NCI-H1048 (cell line): ENCODE results near the gene UPF1.

Experiments used
- DNase-seq: peaks from one replicate; lab custom pipeline; 2025; lab: John Stamatoyannopoulos, UW

UPF1 gene

GRCh38 chr19:18857223-18857622 is 25.5 kb downstream of the UPF1 start:
- DNase-seq = no peak

GRCh38 chr19:18858906-18859646 is 27.3 kb downstream of the UPF1 start:
- DNase-seq = no peak

DNA sequence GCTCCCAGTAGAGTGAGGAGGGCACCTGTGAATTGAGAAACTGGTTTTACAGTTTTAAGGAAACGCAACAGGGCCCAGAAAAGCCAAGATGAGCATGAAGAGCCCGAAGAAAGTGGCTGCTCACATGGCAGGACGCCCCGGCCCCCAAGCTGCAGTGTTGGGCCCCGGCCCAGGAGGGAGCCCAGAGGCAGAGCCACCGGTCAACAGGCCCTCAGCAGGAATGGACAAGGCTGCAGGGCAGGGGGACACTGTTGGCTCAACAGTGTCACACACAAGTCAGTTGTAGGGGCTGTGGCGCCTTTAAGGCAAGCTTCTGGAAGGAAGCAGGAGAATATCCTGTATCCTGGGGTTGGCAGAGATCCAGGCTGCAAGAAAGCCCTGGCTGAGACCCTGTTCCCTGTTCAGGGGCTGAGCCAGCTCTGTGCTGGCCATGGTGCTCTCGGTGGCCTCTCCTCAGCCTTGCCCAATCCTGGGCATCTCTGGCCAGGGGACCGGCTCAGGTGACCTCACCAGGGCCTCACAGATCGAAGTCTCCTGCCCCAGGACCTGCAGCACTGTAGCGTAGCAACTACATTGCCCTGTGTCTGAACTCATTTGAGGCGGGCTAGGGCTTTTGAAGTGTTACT is 28.0 kb downstream of the UPF1 start:
- no peak for DNase-seq

DNA sequence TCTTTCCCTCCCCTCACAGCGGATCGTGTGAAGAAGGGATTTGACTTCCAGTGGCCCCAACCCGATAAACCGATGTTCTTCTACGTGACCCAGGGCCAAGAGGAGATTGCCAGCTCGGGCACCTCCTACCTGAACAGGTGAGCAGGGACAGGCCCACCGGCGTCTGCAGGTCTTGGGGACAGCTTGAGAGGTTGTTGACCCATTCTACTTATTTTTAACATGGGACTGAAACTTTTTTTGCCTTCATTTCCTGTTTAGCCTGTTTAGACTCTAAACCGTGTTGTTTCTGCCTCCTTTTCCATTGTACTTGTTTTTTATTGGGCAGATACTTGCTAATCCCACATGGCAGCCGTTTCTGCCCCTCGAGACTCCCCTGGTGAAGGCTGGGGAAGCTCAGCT is 28.5 kb downstream of the UPF1 start:
- DNase-seq = no peak

DNA sequence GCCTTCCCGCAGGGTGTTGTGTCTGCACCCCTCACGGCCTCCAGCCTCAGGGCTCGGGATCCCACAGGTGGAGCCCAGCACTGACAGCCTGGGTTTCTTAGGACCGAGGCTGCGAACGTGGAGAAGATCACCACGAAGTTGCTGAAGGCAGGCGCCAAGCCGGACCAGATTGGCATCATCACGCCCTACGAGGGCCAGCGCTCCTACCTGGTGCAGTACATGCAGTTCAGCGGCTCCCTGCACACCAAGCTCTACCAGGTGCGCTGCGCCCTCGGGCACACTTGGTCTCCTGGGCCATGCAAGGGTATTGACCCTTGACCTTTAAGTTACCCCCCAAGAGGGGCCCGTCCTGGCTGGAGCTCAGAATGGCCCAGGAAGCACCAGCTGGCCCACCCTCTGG is 29.0 kb downstream of the UPF1 start:
- DNase-seq = no peak

- DNase-seq = no peak
These were observed 29.5 kb downstream of the UPF1 start for GRCh38 chr19:18861235-18861634.

DNA sequence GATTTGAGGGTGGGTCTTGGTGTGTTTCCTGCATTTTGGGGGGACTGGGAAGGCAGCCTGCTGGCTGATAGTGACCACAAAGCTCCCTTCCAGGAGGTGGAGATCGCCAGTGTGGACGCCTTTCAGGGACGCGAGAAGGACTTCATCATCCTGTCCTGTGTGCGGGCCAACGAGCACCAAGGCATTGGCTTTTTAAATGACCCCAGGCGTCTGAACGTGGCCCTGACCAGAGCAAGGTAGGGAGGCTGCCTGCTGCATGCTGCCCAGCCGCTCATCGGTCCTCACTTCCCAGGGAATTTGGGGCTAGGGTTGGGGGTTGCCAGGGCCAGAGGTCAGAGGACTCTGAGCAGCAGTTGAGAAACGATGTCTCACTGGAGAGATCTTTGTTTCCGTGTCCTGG is 30.2 kb downstream of the UPF1 start:
- no peak for DNase-seq

GRCh38 chr19:18862976-18863842 is 31.4 kb downstream of the UPF1 start:
- DNase-seq = no peak

- DNase-seq = no peak
These were observed 32.1 kb downstream of the UPF1 start for GRCh38 chr19:18863843-18864362.

- no peak for DNase-seq
These were observed 33.6 kb downstream of the UPF1 start for GRCh38 chr19:18865106-18865972.

DNA sequence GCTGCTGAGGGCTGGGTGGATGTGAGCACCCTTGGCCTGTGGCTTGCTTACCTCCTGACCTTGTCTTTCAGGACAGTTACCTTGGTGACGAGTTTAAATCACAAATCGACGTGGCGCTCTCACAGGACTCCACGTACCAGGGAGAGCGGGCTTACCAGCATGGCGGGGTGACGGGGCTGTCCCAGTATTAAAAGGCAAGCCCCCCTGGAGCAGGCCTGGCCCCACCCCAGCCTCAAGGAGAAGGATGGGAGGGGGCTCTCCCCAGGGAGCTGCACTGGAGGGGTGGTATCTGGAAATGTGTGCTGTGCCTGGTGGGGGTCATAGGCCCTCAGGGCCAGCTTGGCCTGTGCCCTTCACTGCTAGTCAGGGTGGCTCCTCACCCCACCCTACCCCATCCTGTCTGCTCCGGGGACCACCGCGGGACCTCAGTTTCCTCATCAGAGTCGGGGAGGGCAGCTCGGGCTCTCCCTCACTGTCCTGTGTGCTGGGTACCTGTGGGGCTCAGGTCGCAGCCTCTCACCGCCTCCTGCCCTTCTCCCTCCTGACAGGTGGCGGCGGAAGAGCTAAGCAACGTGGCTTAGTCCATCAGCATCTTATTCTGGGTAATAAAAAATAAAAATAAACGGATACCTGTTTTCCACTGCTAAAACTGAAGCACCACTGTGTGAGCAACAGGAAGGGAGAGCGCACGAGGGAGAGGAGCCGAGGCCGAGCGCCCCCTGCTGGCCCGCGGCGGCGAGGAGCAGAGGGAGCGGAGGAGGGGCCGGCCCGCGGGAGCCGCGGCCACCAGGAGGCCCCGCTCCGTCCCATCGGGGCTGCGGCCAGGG is 34.4 kb downstream of the UPF1 start:
- no peak for DNase-seq

- no peak for DNase-seq
These were observed 35.0 kb downstream of the UPF1 start for GRCh38 chr19:18866800-18867123.

DNA sequence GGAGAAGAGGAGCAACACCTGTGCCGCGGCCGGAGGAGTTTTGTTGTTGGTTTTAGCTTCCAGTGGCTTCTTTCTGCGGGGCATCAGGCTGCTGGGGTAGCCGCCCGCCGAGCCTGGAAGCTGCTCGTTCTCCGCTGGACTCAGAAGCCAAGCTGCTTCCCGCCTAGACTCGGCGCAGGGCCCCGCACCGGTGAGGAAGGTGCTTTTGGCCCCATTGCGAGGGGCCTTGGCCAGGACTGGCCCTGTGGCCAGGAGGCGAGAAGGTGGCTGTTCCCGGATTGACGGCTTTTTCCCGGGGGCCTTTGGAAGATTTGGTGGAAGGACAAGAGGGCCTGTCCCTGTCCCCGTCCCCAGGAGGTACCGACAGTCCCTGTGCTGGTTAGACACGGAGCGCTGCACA is 35.4 kb downstream of the UPF1 start:
- DNase-seq = no peak

DNA sequence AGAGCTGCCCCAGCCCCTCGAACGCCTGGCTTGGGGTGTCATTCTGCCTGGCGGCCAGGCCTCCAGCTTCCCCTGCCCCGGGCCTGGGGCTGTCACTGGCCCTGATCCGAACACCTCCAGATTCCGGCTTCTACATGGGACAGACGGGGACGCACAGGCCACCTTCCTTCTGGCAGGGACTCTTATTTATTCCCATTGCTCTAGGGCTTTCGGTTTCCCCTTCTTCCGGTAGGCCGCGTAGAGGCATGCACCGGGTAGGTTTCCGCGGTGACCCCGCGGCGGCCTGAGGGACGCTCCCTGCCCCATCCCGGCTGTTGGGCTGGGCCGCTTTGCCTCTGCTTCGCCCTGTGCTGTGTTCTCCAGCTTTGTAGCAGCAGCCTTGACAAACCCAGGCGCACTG is 36.0 kb downstream of the UPF1 start:
- DNase-seq = no peak

DNA sequence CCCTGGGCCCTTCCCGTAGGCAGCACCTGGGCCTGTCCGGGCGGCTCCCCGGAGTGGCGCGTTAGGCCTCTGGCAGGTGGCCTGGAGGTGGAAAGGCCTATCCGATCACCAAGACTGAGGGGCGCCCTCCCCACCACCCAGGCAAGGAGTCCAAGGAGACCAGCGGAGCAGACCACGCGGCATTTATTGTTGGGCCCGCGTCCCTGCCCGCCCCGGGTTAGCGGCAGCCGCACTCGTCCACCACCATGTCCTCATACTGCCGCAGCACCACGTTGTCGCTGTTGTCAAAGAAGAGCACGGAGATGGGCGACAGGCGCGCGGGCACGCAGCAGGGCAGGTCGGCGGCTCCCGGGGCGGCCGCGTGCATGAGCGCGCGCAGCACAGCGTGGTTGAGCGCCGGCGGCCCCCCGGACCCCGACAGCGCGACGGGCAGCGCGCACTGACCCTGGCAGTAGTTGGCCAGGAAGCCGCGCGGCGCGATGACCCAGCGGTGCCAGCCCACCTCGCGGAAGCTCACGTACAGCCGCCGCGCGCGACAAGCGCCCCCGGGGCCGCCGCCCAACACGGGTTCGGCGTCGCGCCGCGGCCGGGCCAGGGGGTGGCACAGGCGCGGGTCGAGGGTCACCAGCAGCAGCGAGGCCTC is 36.7 kb downstream of the UPF1 start:
- DNase-seq = no peak

DNA sequence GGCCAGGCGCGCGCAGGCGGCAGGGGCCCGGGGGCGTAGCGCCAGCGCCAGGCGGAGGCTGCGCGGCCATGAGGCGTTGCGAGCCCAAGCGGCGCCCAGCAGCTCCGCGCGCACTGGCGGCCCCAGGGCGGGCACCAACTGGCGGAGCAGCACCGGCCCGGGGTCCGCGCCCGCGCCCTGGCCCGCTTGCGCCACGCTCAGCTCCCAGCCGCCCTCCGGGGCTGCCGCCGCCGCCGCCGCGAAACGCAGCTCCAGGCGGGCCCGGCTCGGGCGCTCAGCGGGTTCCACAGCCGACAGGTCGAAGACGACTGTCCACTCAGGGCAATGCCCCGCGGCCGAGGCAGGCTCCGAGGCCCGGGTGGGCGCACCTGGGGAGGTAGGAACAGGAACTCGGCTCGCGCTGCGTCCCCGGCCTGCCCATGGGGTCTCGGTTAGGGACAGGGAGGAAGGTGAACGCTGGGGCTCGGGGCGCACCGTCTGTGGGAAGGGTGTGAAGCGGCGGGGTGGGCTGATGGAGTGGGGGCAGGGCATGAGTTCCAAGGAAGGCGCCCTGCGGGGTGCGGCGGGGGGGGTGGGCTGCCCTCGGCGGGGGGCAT is 37.4 kb downstream of the UPF1 start:
- no peak for DNase-seq

- DNase-seq = no peak
These were observed 38.2 kb downstream of the UPF1 start for GRCh38 chr19:18869781-18870530.

DNA sequence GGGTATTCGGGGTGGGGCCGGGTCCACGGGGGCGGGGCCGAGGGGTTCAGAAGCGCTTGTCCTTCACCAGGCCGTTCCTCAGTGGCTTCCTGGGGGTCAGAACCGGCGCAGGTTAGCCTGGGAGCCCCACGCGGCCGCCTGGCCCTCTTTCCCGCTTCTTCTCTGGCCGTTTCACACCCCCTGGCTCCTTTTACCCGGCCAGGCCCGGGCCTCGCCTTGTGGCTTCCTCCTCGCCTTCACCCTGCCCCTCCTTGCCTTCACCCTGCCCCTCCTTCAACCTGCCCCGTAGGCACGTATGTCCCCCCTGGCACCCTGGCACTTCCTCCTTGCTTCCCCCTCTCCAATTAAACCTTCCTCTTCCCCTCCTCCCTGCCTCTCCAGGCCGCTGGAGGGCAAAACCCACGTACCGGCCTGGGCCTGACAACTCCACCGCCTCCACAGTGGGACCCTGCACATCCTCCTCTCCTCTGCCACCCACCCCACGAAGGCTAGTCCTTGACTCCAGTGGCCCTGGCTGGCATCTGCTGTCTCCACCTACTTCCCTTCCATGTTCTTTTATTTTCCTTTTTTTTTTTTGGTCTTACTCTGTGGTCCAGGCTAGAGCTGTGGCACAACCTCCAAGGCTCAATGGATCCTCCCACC is 38.9 kb downstream of the UPF1 start:
- no peak for DNase-seq

- no peak for DNase-seq
These were observed 39.8 kb downstream of the UPF1 start for GRCh38 chr19:18871543-18871942.
